H9 (cell line): ENCODE data around the gene FSTL1. TPM values are rescaled to one million over a fixed set of nuclear protein-coding genes. Genes with fewer than 3 reads are reported as not detected.

Source experiments
- DNase-seq: peaks from one replicate; pipeline ENCODE4 v3.0.0-alpha.2; 2017
- H2AFZ ChIP-seq: one replicate; pipeline ENCODE4 v1.6.1; 2013; ENCODE audit warnings: mild to moderate bottlenecking, low read length, control low read depth, moderate library complexity
- H2AK5ac ChIP-seq: 2 replicates; pipeline ENCODE4 v1.6.1; 2013; ENCODE audit warnings: low read length, control low read depth, mixed read lengths; ENCODE audit not compliant: insufficient read length
- H2BK120ac ChIP-seq: one replicate; pipeline ENCODE4 v1.6.1; 2013; ENCODE audit warnings: low read depth, mild to moderate bottlenecking, low read length, control low read depth, inconsistent platforms; ENCODE audit not compliant: poor library complexity, severe bottlenecking
- H2BK12ac ChIP-seq: 2 replicates; pipeline ENCODE4 v1.6.1; 2013; ENCODE audit warnings: low read length, control low read depth, mixed read lengths, low read depth; ENCODE audit not compliant: insufficient read length
- H2BK15ac ChIP-seq: 2 replicates; pipeline ENCODE4 v1.6.1; 2013; ENCODE audit warnings: low read depth, low read length, control low read depth
- H2BK20ac ChIP-seq: one replicate; pipeline ENCODE4 v1.6.1; 2013; ENCODE audit warnings: low read depth, mild to moderate bottlenecking, low read length, control low read depth, inconsistent platforms; ENCODE audit not compliant: poor library complexity, severe bottlenecking
- H2BK5ac ChIP-seq: 2 replicates; pipeline ENCODE4 v1.6.1; 2013; ENCODE audit warnings: low read length, control low read depth, mixed read lengths; ENCODE audit not compliant: insufficient read length
- H3K14ac ChIP-seq: 2 replicates; pipeline ENCODE4 v1.6.1; 2013; ENCODE audit warnings: low read length, control low read depth; ENCODE audit not compliant: insufficient read depth
- H3K18ac ChIP-seq: 2 replicates; pipeline ENCODE4 v1.6.1; 2013; ENCODE audit warnings: low read depth, mild to moderate bottlenecking, mixed read lengths, low read length, control low read depth; ENCODE audit not compliant: insufficient read length
- H3K23ac ChIP-seq: 2 replicates; pipeline ENCODE4 v1.6.1; 2013; ENCODE audit warnings: low read length, control low read depth, mixed read lengths, low read depth; ENCODE audit not compliant: insufficient read length
- H3K23me2 ChIP-seq: 2 replicates; pipeline ENCODE4 v1.6.1; 2013; ENCODE audit warnings: low read depth, mild to moderate bottlenecking, mixed read lengths, low read length, control low read depth; ENCODE audit not compliant: insufficient read length, poor library complexity, severe bottlenecking
- H3K27ac ChIP-seq: 2 replicates; pipeline ENCODE4 v1.5.1; 2013; ENCODE audit warnings: low read length, control low read depth, mixed read lengths, low read depth; ENCODE audit not compliant: insufficient read length
- H3K27me3 ChIP-seq: 2 replicates; pipeline ENCODE4 v1.6.1; 2013; ENCODE audit warnings: low read length, control low read depth, inconsistent platforms; ENCODE audit not compliant: insufficient read depth
- H3K4ac ChIP-seq: 2 replicates; pipeline ENCODE4 v1.6.1; 2013; ENCODE audit warnings: low read depth, mild to moderate bottlenecking, control low read depth, inconsistent platforms, low read length, moderate library complexity
- H3K4me1 ChIP-seq: 2 replicates; pipeline ENCODE4 v1.6.1; 2013; ENCODE audit warnings: low read length, control low read depth, inconsistent platforms; ENCODE audit not compliant: insufficient read depth
- H3K4me2 ChIP-seq: 2 replicates; pipeline ENCODE4 v1.6.1; 2013; ENCODE audit warnings: low read length, control low read depth, mixed read lengths; ENCODE audit not compliant: insufficient read length, insufficient read depth
- H3K56ac ChIP-seq: 2 replicates; pipeline ENCODE4 v1.6.1; 2013; ENCODE audit warnings: low read depth, mild to moderate bottlenecking, mixed read lengths, low read length, control low read depth; ENCODE audit not compliant: insufficient read length
- H3K79me1 ChIP-seq: 2 replicates; pipeline ENCODE4 v1.6.1; 2013; ENCODE audit warnings: low read depth, mild to moderate bottlenecking, moderate library complexity, low read length, control low read depth, inconsistent platforms; ENCODE audit not compliant: insufficient read depth, poor library complexity, severe bottlenecking
- H3K79me2 ChIP-seq: 2 replicates; pipeline ENCODE4 v1.6.1; 2013; ENCODE audit warnings: low read length, control low read depth, inconsistent platforms; ENCODE audit not compliant: insufficient read depth
- H3K9ac ChIP-seq: 2 replicates; pipeline ENCODE4 v1.6.1; 2013; ENCODE audit warnings: low read length, control low read depth, mixed read lengths; ENCODE audit not compliant: insufficient read length; ENCODE audit errors: extremely low read depth
- H3K9me3 ChIP-seq: one replicate; pipeline ENCODE4 v1.6.1; 2013; ENCODE audit warnings: low read depth, low read length, inconsistent platforms; ENCODE audit not compliant: control insufficient read depth
- H3T11ph ChIP-seq: one replicate; pipeline ENCODE4 v1.6.1; 2013; ENCODE audit warnings: mild to moderate bottlenecking, low read length, control low read depth, inconsistent platforms
- H4K20me1 ChIP-seq: one replicate; pipeline ENCODE4 v1.6.1; 2013; ENCODE audit not compliant: control insufficient read depth, insufficient read length, insufficient read depth
- H4K5ac ChIP-seq: 2 replicates; pipeline ENCODE4 v1.6.1; 2013; ENCODE audit warnings: low read depth, mild to moderate bottlenecking, mixed read lengths, low read length, control low read depth; ENCODE audit not compliant: insufficient read length
- H4K8ac ChIP-seq: replicated peaks from 2 replicates; pipeline ENCODE4 v1.6.1; 2013; ENCODE audit warnings: low read length, control low read depth, mixed read lengths, low read depth; ENCODE audit not compliant: insufficient read length
- H4K91ac ChIP-seq: 2 replicates; pipeline ENCODE4 v1.6.1; 2013; ENCODE audit warnings: low read depth, mild to moderate bottlenecking, moderate library complexity, mixed read lengths, low read length, control low read depth; ENCODE audit not compliant: insufficient read length
- H3K27ac Mint-ChIP-seq, 3 experiments: 2 replicates in 2 of 3; 3 replicates in 1 of 3; pipeline ENCODE4 v1.8.0; 2020 to 2021; ENCODE audit warnings: mixed read lengths in 3 of 3, mild to moderate bottlenecking in 1 of 3, moderate library complexity in 1 of 3
- H3K27me3 Mint-ChIP-seq: 2 replicates; pipeline ENCODE4 v1.8.0; 2021; ENCODE audit warnings: low read depth, mild to moderate bottlenecking, moderate library complexity, mixed read lengths
- H3K36me3 Mint-ChIP-seq, 3 experiments: 2 replicates in 2 of 3; 3 replicates in 1 of 3; pipeline ENCODE4 v1.8.0; 2020 to 2021; ENCODE audit warnings: low read depth in 3 of 3, mixed read lengths in 3 of 3; ENCODE audit not compliant: insufficient read depth in 1 of 3
- H3K4me1 Mint-ChIP-seq, 2 experiments: 2 replicates each; pipeline ENCODE4 v1.8.0; 2020; ENCODE audit warnings: mixed read lengths in 2 of 2
- H3K4me3 Mint-ChIP-seq, 2 experiments: 2 replicates in 1 of 2; 3 replicates in 1 of 2; pipeline ENCODE4 v1.8.0; 2020 to 2021; ENCODE audit warnings: mild to moderate bottlenecking in 2 of 2, mixed read lengths in 2 of 2, moderate library complexity in 1 of 2
- H3K9me3 Mint-ChIP-seq, 2 experiments: 2 replicates in 1 of 2; 3 replicates in 1 of 2; pipeline ENCODE4 v1.8.0; 2020; ENCODE audit warnings: mild to moderate bottlenecking in 2 of 2, mixed read lengths in 2 of 2, moderate library complexity in 1 of 2
- WGBS: extraction: QIAGEN DNeasy Blood & Tissue Kit; methylation state at CpG from one replicate; pipeline ENCODE4 v1.1.7; 2013; ENCODE audit warnings: missing lambda C conversion rate, low lambda C conversion rate, mixed read lengths; ENCODE audit not compliant: insufficient read length; ENCODE audit errors: extremely low coverage; 5-methylcytosine and 5-hydroxymethylcytosine counted together
- total RNA-seq: library from RNA; stranded (reverse); gene quantifications from 2 replicates; pipeline ENCODE4 v1.2.1, GENCODE V29; 2021
- TF ChIP-seq, protein P1 (sequence below): fragments of 200-600 bp; sonication (generic); conservative IDR thresholded peaks from 3 replicates; pipeline ENCODE4 v1.8.0; 2021; ENCODE audit warnings: antibody characterized with exemption, mild to moderate bottlenecking

The FSTL1 gene
- total RNA-seq, 1 experiment from 2014 or later, result 326 TPM

DNA sequence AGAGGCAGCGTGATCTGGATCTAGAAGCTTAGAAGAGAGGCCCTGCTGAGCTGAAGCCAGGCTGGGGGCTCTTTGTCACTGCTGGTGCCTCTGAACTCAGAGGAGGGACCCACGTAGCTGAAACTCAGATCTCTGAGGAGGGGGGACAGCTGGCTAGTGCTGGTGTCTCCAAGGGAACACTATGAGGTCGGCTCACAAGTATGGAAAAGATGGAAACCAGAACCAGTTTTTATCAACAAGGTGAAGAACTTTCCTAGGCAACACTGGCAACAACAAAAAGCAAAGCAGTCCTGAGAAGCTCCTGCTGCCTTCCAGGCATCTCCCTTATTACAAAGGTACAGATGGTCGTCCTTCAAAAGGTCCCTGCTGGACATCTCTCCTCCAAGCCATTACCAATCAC lies 27.0 kb upstream of the FSTL1 start:
- Histone ChIP-seq H3K18ac (no peak overlapping the region), H3K23me2 (no peaks in the 10 kb centered on the region), H4K5ac (no peak overlapping the region), H4K20me1 (no peaks in the 10 kb centered on the region), H2AFZ (no peak overlapping the region), H3K4ac (no peak overlapping the region), H3K56ac (no peak overlapping the region), H2BK120ac (no peak overlapping the region), H3K14ac (no peak overlapping the region), H3K27ac (no peak overlapping the region), H2BK15ac (no peak overlapping the region), H2AK5ac (no peak overlapping the region), H2BK20ac (no peak overlapping the region), H2BK12ac (no peak overlapping the region), H2BK5ac (no peak overlapping the region), H3K9ac (no peak overlapping the region), H3K23ac (no peak overlapping the region), H3K79me1 (no peaks in the 10 kb centered on the region), H3K79me2 (no peaks in the 10 kb centered on the region), H3K27me3 (no peaks in the 10 kb centered on the region), H4K91ac (no peak overlapping the region), H3K4me1 (peaks cover 12% of the 10 kb centered on the region), H3K4me2 (no peak overlapping the region), H3K9me3 (no peaks in the 10 kb centered on the region), H3T11ph (no peak overlapping the region), H4K8ac (no peak overlapping the region)
- Mint-ChIP-seq H3K27ac (peak overlapping the region in 2 of 3 experiments; percentile 7 to 38; a peak in 3 of 7 replicates), H3K4me3 (no peak overlapping the region), H3K27me3 (no peaks in the 10 kb centered on the region), H3K4me1 (peaks cover 39 to 41% of the 10 kb centered on the region in 2 experiments), H3K36me3 (peaks cover 0 to 6% (median 2%) of the 10 kb centered on the region in 3 experiments; a peak in 4 of 7 replicates), H3K9me3 (peaks cover 0 to 2% of the 10 kb centered on the region in 2 experiments; a peak in 2 of 5 replicates)
- DNase-seq, result no peak
- no CpG with 5 or more reads among the region's 4 CpGs for WGBS
- TF ChIP-seq, protein P1, sequence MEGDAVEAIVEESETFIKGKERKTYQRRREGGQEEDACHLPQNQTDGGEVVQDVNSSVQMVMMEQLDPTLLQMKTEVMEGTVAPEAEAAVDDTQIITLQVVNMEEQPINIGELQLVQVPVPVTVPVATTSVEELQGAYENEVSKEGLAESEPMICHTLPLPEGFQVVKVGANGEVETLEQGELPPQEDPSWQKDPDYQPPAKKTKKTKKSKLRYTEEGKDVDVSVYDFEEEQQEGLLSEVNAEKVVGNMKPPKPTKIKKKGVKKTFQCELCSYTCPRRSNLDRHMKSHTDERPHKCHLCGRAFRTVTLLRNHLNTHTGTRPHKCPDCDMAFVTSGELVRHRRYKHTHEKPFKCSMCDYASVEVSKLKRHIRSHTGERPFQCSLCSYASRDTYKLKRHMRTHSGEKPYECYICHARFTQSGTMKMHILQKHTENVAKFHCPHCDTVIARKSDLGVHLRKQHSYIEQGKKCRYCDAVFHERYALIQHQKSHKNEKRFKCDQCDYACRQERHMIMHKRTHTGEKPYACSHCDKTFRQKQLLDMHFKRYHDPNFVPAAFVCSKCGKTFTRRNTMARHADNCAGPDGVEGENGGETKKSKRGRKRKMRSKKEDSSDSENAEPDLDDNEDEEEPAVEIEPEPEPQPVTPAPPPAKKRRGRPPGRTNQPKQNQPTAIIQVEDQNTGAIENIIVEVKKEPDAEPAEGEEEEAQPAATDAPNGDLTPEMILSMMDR, result no peak
